Gastroesophageal sphincter (tissue), 3 donors: Measurements from ENCODE around the gene AKR7A3.

ENCODE experiments used
- CTCF ChIP-seq, 4 experiments: fragments of 200-600 bp in 2 of 4; fragments of 450-650 bp in 2 of 4; sonication (generic) in 1 of 4; IDR thresholded peaks; one replicate each; pipeline ENCODE4 v1.5.1; 2017 to 2019; ENCODE audit warnings: antibody characterized with exemption in 4 of 4, mild to moderate bottlenecking in 2 of 4, moderate library complexity in 2 of 4
- EP300 ChIP-seq: sonication (generic); formaldehyde crosslinking; IDR thresholded peaks from one replicate; pipeline ENCODE4 v1.6.1; 2017; ENCODE audit warnings: antibody characterized with exemption, mild to moderate bottlenecking
- POLR2A ChIP-seq, 2 donors: fragments of 450-650 bp; IDR thresholded peaks; one replicate each; pipeline ENCODE4 v1.6.1; 2017; ENCODE audit warnings: antibody characterized with exemption in 2 of 2, mild to moderate bottlenecking in 2 of 2, moderate library complexity in 1 of 2

GRCh38 chr1:19262744-19263143 lies 25.8 kb downstream of the AKR7A3 start:
- TF ChIP-seq CTCF (IDR thresholded peaks at IDR 0.05) (no peak), POLR2A (IDR thresholded peaks at IDR 0.05) (no peak), EP300 (no peak)
